ENCODE results near the gene ENHO. TPM values are rescaled to one million over a fixed set of nuclear protein-coding genes. Genes with fewer than 3 reads are reported as not detected.

ENHO gene
- 1 to 10 TPM in 1 of 2 donors, under 1 TPM in 1; 0.89 to 2.3 TPM for total RNA-seq
- long read RNA-seq, result 0 reads

GRCh38 chr9:34522971-34523797 lies at the start of gene ENHO:
Gene ENHO (minus strand): TSS chr9:34522990. CDS start chr9:34521695, 1,295 bp downstream.
- DNase-seq (peak; percentile 82 to 90), ATAC-seq (peak; percentile 98)
- intact Hi-C loops (cut with DNase I, micrococcal nuclease), result no loop called here

- ATAC-seq (peak; percentile 86), DNase-seq (peak; percentile 71 to 84)
- intact Hi-C loops (cut with DNase I, micrococcal nuclease), result no loop called here
Measured at GRCh38 chr9:34572092-34572491, 49.3 kb upstream of the ENHO start.

- ATAC-seq, result no peak
- intact Hi-C loops (cut with DNase I, micrococcal nuclease), result no loop called here
- peak in 1 of 2 donors; percentile 45 for DNase-seq
Measured at GRCh38 chr9:34571481-34571810, 48.7 kb upstream of the ENHO start.

- intact Hi-C loops (cut with DNase I, micrococcal nuclease), result no loop called here
- DNase-seq (no peak), ATAC-seq (peak; percentile 38)
Measured at GRCh38 chr9:34570809-34571480, 48.2 kb upstream of the ENHO start.

- DNase-seq (no peak), ATAC-seq (no peak)
- intact Hi-C loops (cut with DNase I, micrococcal nuclease), result no loop called here
Measured at GRCh38 chr9:34570376-34570775, 47.6 kb upstream of the ENHO start.

- DNase-seq (no peak), ATAC-seq (no peak)
- intact Hi-C loops (cut with DNase I, micrococcal nuclease), result no loop called here
Measured at GRCh38 chr9:34568774-34569173, 46.0 kb upstream of the ENHO start.

- intact Hi-C loops (cut with DNase I, micrococcal nuclease), result no loop called here
- no peak for DNase-seq
- no peak for ATAC-seq
Measured at GRCh38 chr9:34568133-34568532, 45.3 kb upstream of the ENHO start.

GRCh38 chr9:34566972-34567371 lies 44.2 kb upstream of the ENHO start:
- no peak for ATAC-seq
- DNase-seq, result no peak
- intact Hi-C loops (cut with DNase I, micrococcal nuclease), result no loop called here

GRCh38 chr9:34566322-34566721 lies 43.5 kb upstream of the ENHO start:
- ATAC-seq (no peak), DNase-seq (no peak)
- intact Hi-C loops (cut with DNase I, micrococcal nuclease), result no loop called here

GRCh38 chr9:34565856-34566255 lies 43.1 kb upstream of the ENHO start:
- DNase-seq, result no peak
- no peak for ATAC-seq
- intact Hi-C loops (cut with DNase I, micrococcal nuclease), result no loop called here

GRCh38 chr9:34564617-34565016 lies 41.8 kb upstream of the ENHO start:
- ATAC-seq (no peak), DNase-seq (no peak)
- intact Hi-C loops (cut with DNase I, micrococcal nuclease), result no loop called here

GRCh38 chr9:34563262-34563661 lies 40.5 kb upstream of the ENHO start:
- DNase-seq, result no peak

GRCh38 chr9:34562135-34562745 lies 39.5 kb upstream of the ENHO start:
- ATAC-seq (no peak), DNase-seq (peak in 1 of 2 donors; percentile 28)
- intact Hi-C loops (cut with DNase I, micrococcal nuclease), result no loop called here

More at GRCh38 chr9:34563262-34563661, 40.5 kb upstream of the ENHO start:
- intact Hi-C loops (cut with DNase I, micrococcal nuclease), result no loop called here
- no peak for ATAC-seq

- DNase-seq, result peak; percentile 75 to 84
- intact Hi-C loops (cut with DNase I, micrococcal nuclease), result no loop called here
- ATAC-seq, result peak; percentile 85
Measured at GRCh38 chr9:34560599-34561214, 37.9 kb upstream of the ENHO start.

GRCh38 chr9:34559624-34560455 lies 37.0 kb upstream of the ENHO start:
- intact Hi-C loops (cut with DNase I, micrococcal nuclease), result no loop called here
- peak; percentile 65 to 67 for DNase-seq
- peak; percentile 82 for ATAC-seq

- DNase-seq, result no peak
- no peak for ATAC-seq
- intact Hi-C loops (cut with DNase I, micrococcal nuclease), result no loop called here
Measured at GRCh38 chr9:34558919-34559623, 36.3 kb upstream of the ENHO start.

GRCh38 chr9:34558364-34558763 lies 35.6 kb upstream of the ENHO start:
- intact Hi-C loops (cut with DNase I, micrococcal nuclease), result no loop called here
- ATAC-seq (no peak), DNase-seq (no peak)
